Tibial nerve (tissue), 3 donors: ENCODE measurements around the gene PSMD8.

Experiments
- POLR2A ChIP-seq, 2 donors: fragments of 450-650 bp; IDR thresholded peaks; one replicate each; pipeline ENCODE4 v1.6.1; 2017; ENCODE audit warnings: antibody characterized with exemption in 2 of 2, mild to moderate bottlenecking in 2 of 2, moderate library complexity in 2 of 2
- TF ChIP-seq, protein P1 (sequence below), 5 experiments: fragments of 200-600 bp in 3 of 5; fragments of 450-650 bp in 2 of 5; sonication (generic) in 3 of 5; IDR thresholded peaks; one replicate each; pipeline ENCODE4 v1.5.1; 2016 to 2019; ENCODE audit warnings: antibody characterized with exemption in 5 of 5, mild to moderate bottlenecking in 3 of 5, moderate library complexity in 2 of 5

DNA sequence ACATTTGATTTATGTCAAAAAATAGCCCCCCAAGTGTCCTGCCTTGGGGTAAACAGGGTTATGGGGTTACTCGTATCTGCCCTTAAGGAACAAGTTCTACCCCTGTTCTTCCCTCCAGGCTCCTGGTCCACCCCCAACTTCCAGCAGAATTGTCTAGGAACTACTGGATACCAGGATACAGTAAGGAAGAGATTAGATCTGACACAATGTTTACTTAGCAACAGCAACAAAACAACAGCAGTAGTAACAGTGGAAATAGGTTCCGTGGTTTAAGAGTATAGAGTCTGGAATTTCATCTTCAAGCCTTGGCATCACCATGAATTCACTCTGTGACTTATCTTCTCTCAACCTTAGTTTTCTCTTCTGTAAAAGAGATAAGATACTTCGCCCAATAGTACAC lies 26.8 kb downstream of the PSMD8 start:
- TF ChIP-seq, protein P1, sequence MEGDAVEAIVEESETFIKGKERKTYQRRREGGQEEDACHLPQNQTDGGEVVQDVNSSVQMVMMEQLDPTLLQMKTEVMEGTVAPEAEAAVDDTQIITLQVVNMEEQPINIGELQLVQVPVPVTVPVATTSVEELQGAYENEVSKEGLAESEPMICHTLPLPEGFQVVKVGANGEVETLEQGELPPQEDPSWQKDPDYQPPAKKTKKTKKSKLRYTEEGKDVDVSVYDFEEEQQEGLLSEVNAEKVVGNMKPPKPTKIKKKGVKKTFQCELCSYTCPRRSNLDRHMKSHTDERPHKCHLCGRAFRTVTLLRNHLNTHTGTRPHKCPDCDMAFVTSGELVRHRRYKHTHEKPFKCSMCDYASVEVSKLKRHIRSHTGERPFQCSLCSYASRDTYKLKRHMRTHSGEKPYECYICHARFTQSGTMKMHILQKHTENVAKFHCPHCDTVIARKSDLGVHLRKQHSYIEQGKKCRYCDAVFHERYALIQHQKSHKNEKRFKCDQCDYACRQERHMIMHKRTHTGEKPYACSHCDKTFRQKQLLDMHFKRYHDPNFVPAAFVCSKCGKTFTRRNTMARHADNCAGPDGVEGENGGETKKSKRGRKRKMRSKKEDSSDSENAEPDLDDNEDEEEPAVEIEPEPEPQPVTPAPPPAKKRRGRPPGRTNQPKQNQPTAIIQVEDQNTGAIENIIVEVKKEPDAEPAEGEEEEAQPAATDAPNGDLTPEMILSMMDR (IDR thresholded peaks at IDR 0.05), result no peak
- TF ChIP-seq POLR2A (IDR thresholded peaks at IDR 0.05), result no peak
